Neural cell (in vitro differentiated cells): ENCODE measurements around the gene ILDR2. TPM values are rescaled to one million over a fixed set of nuclear protein-coding genes. Genes with fewer than 3 reads are reported as not detected.

Experiments used
- H2AFZ ChIP-seq: fragments of 200-600, 300-800 bp; sonication (generic), shearing (Covaris generic); 2 replicates; pipeline ENCODE4 v1.6.0; 2014; ENCODE audit warnings: low read depth, mild to moderate bottlenecking, antibody characterized with exemption, low read length, moderate library complexity
- H3F3A ChIP-seq: fragments of 200-600 bp; shearing (Covaris generic); 2 replicates; pipeline ENCODE4 v1.6.1; 2016; ENCODE audit warnings: mild to moderate bottlenecking, moderate library complexity, mixed read lengths, antibody characterized with exemption, low read length; ENCODE audit not compliant: insufficient read depth, poor library complexity, severe bottlenecking
- H3K27ac ChIP-seq: fragments of 200-600, 300-800 bp; sonication (generic), shearing (Covaris generic); 2 replicates; pipeline ENCODE4 v1.5.1; 2014; ENCODE audit warnings: mild to moderate bottlenecking, low read length, moderate library complexity
- H3K27me3 ChIP-seq: fragments of 300-800, 200-600 bp; sonication (generic), shearing (Covaris generic); 2 replicates; pipeline ENCODE4 v1.6.0; 2014; ENCODE audit warnings: mild to moderate bottlenecking, low read depth, low read length, moderate library complexity; ENCODE audit not compliant: insufficient read depth
- H3K36me3 ChIP-seq: fragments of 300-800, 200-600 bp; sonication (generic), shearing (Covaris generic); 2 replicates; pipeline ENCODE4 v1.5.1; 2014; ENCODE audit warnings: mild to moderate bottlenecking, antibody characterized with exemption, low read length, moderate library complexity; ENCODE audit not compliant: insufficient read depth
- H3K4me2 ChIP-seq: fragments of 300-800, 200-600 bp; sonication (generic), shearing (Covaris generic); 2 replicates; pipeline ENCODE4 v1.6.0; 2014; ENCODE audit warnings: mild to moderate bottlenecking, low read length
- H3K4me3 ChIP-seq: fragments of 300-800, 200-600 bp; sonication (generic), shearing (Covaris generic); 2 replicates; pipeline ENCODE4 v1.5.1; 2014; ENCODE audit warnings: mild to moderate bottlenecking, low read length, moderate library complexity
- H3K79me2 ChIP-seq: fragments of 200-600 bp; shearing (Covaris generic); replicated peaks from 2 replicates; pipeline ENCODE4 v1.6.0; 2014; ENCODE audit warnings: mild to moderate bottlenecking, low read length, moderate library complexity; ENCODE audit not compliant: insufficient read depth
- H3K9ac ChIP-seq: fragments of 300-800, 200-600 bp; sonication (generic), shearing (Covaris generic); 2 replicates; pipeline ENCODE4 v1.6.1; 2016; ENCODE audit warnings: mild to moderate bottlenecking, low read length, mixed read lengths
- H3K9me2 ChIP-seq: fragments of 200-600 bp; shearing (Covaris generic); 2 replicates; pipeline ENCODE4 v1.6.1; 2016; ENCODE audit warnings: mild to moderate bottlenecking, low read length, mixed read lengths; ENCODE audit not compliant: insufficient read depth
- H3K9me3 ChIP-seq: fragments of 200-600, 300-800 bp; sonication (generic), shearing (Covaris generic); 2 replicates; pipeline ENCODE4 v1.6.1; 2016; ENCODE audit warnings: mild to moderate bottlenecking, mixed run types, low read length, moderate library complexity, mixed read lengths
- H4K20me1 ChIP-seq: fragments of 200-600 bp; shearing (Covaris generic); 2 replicates; pipeline ENCODE4 v1.6.1; 2016; ENCODE audit warnings: mild to moderate bottlenecking, mixed run types; ENCODE audit not compliant: insufficient read depth
- EP300 ChIP-seq: fragments of 450-650 bp; conservative IDR thresholded peaks from 2 replicates; pipeline ENCODE4 v1.6.1; 2014; ENCODE audit warnings: antibody characterized with exemption, mild to moderate bottlenecking, moderate library complexity; ENCODE audit not compliant: poor library complexity, severe bottlenecking
- EZH2 ChIP-seq: fragments of 200-600, 300-800 bp; shearing (Covaris generic), sonication (generic); IDR thresholded peaks from 2 replicates; pipeline ENCODE4 v1.6.1; 2014; ENCODE audit warnings: antibody characterized with exemption, low read length, borderline replicate concordance, mild to moderate bottlenecking; ENCODE audit not compliant: insufficient read depth, poor library complexity, severe bottlenecking
- MXI1 ChIP-seq: fragments of 450-650 bp; conservative IDR thresholded peaks from 2 replicates; pipeline ENCODE4 v1.6.1; 2014; ENCODE audit warnings: antibody characterized with exemption, mild to moderate bottlenecking; ENCODE audit not compliant: poor library complexity, severe bottlenecking
- POLR2AphosphoS5 ChIP-seq: IDR thresholded peaks from 2 replicates; pipeline ENCODE4 v1.6.1; 2012
- RAD21 ChIP-seq: fragments of 450-650 bp; conservative IDR thresholded peaks from 2 replicates; pipeline ENCODE4 v1.6.1; 2014; ENCODE audit warnings: antibody characterized with exemption, mild to moderate bottlenecking, moderate library complexity
- SMC3 ChIP-seq: fragments of 450-650 bp; conservative IDR thresholded peaks from 2 replicates; pipeline ENCODE4 v1.6.1; 2014; ENCODE audit warnings: antibody characterized with exemption, mild to moderate bottlenecking, moderate library complexity; ENCODE audit not compliant: poor library complexity
- TAF1 ChIP-seq: IDR thresholded peaks from 2 replicates; pipeline ENCODE4 v1.6.1; 2012; ENCODE audit warnings: low read depth
- polyA plus RNA-seq: library from polyadenylated mRNA; depleted of rRNA; stranded (reverse); fragments of >200 nt; gene quantifications from 2 replicates; pipeline ENCODE4 v1.2.3, GENCODE V29; 2014
- TF ChIP-seq, protein P1 (sequence below): fragments of 450-650 bp; IDR thresholded peaks from 2 replicates; pipeline ENCODE4 v1.5.1; 2014; ENCODE audit warnings: antibody characterized with exemption, mild to moderate bottlenecking, moderate library complexity; ENCODE audit not compliant: poor library complexity, severe bottlenecking
- TF ChIP-seq, protein P2 (sequence below): IDR thresholded peaks from 2 replicates; pipeline ENCODE4 v1.6.1; 2012; ENCODE audit warnings: borderline replicate concordance

Gene ILDR2
- polyA plus RNA-seq, 1 donor from 2014 or later: 6.8 TPM

DNA sequence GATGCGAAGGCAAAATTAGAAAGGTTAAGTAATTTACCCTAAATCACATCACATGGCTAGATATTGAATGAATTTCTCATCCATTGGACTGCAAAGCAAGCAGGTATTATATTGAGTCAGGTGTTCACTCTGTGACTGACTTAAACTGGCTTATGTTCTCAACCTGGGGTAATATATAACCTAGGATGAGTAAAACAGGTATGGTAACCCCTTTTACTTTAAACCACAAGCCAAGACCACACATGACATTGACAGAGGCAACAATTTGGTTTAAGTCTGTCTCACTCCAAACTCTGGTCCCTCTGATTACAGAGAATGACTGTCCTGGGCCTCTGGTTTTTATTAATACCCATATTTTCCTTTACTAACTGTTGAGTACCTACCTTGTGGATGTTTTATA, 47.0 kb upstream of the ILDR2 start:
- Histone ChIP-seq H3K4me2 (no peak overlapping the region), H3K36me3 (no peaks in the 10 kb centered on the region), H3K79me2 (no peaks in the 10 kb centered on the region), H3K9ac (no peak overlapping the region), H3K27me3 (no peaks in the 10 kb centered on the region), H3F3A (no peaks in the 10 kb centered on the region), H4K20me1 (no peaks in the 10 kb centered on the region), H3K4me3 (no peak overlapping the region), H3K27ac (no peak overlapping the region), H2AFZ (no peak overlapping the region), H3K9me3 (peaks cover under 1% of the 10 kb centered on the region), H3K9me2 (no peaks in the 10 kb centered on the region)
- TF ChIP-seq RAD21 (no peak), SMC3 (no peak), EP300 (no peak), MXI1 (no peak), TAF1 (no peak), POLR2AphosphoS5 (no peak), EZH2 (no peak)
- TF ChIP-seq, protein P1, sequence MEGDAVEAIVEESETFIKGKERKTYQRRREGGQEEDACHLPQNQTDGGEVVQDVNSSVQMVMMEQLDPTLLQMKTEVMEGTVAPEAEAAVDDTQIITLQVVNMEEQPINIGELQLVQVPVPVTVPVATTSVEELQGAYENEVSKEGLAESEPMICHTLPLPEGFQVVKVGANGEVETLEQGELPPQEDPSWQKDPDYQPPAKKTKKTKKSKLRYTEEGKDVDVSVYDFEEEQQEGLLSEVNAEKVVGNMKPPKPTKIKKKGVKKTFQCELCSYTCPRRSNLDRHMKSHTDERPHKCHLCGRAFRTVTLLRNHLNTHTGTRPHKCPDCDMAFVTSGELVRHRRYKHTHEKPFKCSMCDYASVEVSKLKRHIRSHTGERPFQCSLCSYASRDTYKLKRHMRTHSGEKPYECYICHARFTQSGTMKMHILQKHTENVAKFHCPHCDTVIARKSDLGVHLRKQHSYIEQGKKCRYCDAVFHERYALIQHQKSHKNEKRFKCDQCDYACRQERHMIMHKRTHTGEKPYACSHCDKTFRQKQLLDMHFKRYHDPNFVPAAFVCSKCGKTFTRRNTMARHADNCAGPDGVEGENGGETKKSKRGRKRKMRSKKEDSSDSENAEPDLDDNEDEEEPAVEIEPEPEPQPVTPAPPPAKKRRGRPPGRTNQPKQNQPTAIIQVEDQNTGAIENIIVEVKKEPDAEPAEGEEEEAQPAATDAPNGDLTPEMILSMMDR: no peak
- TF ChIP-seq, protein P2, sequence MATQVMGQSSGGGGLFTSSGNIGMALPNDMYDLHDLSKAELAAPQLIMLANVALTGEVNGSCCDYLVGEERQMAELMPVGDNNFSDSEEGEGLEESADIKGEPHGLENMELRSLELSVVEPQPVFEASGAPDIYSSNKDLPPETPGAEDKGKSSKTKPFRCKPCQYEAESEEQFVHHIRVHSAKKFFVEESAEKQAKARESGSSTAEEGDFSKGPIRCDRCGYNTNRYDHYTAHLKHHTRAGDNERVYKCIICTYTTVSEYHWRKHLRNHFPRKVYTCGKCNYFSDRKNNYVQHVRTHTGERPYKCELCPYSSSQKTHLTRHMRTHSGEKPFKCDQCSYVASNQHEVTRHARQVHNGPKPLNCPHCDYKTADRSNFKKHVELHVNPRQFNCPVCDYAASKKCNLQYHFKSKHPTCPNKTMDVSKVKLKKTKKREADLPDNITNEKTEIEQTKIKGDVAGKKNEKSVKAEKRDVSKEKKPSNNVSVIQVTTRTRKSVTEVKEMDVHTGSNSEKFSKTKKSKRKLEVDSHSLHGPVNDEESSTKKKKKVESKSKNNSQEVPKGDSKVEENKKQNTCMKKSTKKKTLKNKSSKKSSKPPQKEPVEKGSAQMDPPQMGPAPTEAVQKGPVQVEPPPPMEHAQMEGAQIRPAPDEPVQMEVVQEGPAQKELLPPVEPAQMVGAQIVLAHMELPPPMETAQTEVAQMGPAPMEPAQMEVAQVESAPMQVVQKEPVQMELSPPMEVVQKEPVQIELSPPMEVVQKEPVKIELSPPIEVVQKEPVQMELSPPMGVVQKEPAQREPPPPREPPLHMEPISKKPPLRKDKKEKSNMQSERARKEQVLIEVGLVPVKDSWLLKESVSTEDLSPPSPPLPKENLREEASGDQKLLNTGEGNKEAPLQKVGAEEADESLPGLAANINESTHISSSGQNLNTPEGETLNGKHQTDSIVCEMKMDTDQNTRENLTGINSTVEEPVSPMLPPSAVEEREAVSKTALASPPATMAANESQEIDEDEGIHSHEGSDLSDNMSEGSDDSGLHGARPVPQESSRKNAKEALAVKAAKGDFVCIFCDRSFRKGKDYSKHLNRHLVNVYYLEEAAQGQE: no peak

DNA sequence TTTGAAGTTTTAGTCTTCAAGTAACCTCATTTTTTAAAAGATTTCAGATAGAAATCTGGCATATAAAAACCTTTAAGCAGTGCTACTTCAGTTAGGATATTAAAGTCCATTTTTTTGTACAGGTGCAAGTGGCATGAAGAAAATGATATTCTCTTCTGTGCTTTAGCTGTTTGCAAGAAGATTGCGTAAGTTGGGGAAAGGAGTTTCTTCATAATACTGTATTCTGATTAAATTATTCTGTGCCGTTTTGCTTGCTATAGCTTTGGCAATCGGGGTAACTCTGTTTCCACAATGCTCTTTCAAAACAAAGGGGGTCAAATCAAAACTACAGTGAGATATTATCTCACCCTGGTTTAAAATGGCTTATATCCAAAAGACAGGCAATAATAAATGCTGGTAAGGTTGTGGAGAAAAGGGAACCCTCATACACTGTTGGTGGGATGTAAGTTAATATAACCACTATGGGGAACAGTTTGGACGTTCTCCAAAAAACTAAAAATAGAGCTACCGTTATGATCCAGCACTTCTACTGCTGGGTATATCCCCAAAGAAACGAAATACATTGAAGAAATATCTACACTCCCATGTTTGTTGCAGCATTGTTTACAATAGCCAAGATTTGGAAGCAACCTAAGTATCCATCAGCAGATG, 40.9 kb upstream of the ILDR2 start:
- Histone ChIP-seq H3K36me3 (no peaks in the 10 kb centered on the region), H3K27me3 (no peaks in the 10 kb centered on the region), H3F3A (no peaks in the 10 kb centered on the region), H3K9ac (no peak overlapping the region), H2AFZ (no peak overlapping the region), H3K9me3 (no peaks in the 10 kb centered on the region), H4K20me1 (no peaks in the 10 kb centered on the region), H3K9me2 (no peaks in the 10 kb centered on the region), H3K4me3 (no peak overlapping the region), H3K27ac (no peak overlapping the region), H3K4me2 (no peak overlapping the region), H3K79me2 (no peaks in the 10 kb centered on the region)
- no peak for TF ChIP-seq EP300
- no peak for TF ChIP-seq POLR2AphosphoS5
- TF ChIP-seq, protein P2: no peak
- TF ChIP-seq TAF1: no peak
- no peak for TF ChIP-seq SMC3
- TF ChIP-seq MXI1: no peak
- no peak for TF ChIP-seq RAD21
- TF ChIP-seq EZH2: no peak
- TF ChIP-seq, protein P1: no peak
